Endothelial cell of umbilical vein (primary cell): ENCODE results near the gene ZNF74. TPM values are rescaled to one million over a fixed set of nuclear protein-coding genes. Genes with fewer than 3 reads are reported as not detected.

ENCODE experiments used
- BruUV-seq: library from RNA; stranded (reverse); fragments of 400-500 nt; replicated peaks from 2 replicates; lab custom pipeline; 2021; lab: Mats Ljungman, UMichigan
- CTCF ChIA-PET: fragments of 300-600, 350-600 bp; sonication (Branson Sonifier 250); formaldehyde crosslinking; loops from one replicate; lab custom pipeline; 2021; ENCODE audit warnings: antibody characterized with exemption, inconsistent platforms; lab: Charles Lee
- POLR2A ChIA-PET: fragments of 300-600, 350-600 bp; sonication (Branson Sonifier 250); formaldehyde crosslinking; loops from one replicate; lab custom pipeline; 2021; ENCODE audit warnings: antibody characterized with exemption, inconsistent platforms; lab: Charles Lee
- DNase-seq: peaks from one replicate; pipeline ENCODE4 v3.0.0-alpha.2; 2011; ENCODE audit warnings: low read depth, low spot score
- FAIRE-seq: peaks from 2 replicates; lab custom pipeline; 2011; peaks lifted over from hg19 to GRCh38; lab: Jason Lieb, UNC
- H2AFZ ChIP-seq: 2 replicates; pipeline ENCODE4 v1.6.0; 2012; ENCODE audit warnings: low read depth, low read length, control low read depth, inconsistent platforms
- H3K27ac ChIP-seq: 2 replicates; pipeline ENCODE4 v1.5.1; 2011; ENCODE audit warnings: low read depth, mild to moderate bottlenecking, control low read depth, low read length, moderate library complexity; ENCODE audit not compliant: insufficient read depth
- H3K27me3 ChIP-seq, 2 experiments: 2 replicates each; pipeline versions ENCODE4 v1.6.0 to v1.6.1; 2011; ENCODE audit warnings: low read length in 2 of 2, mixed read lengths in 1 of 2; ENCODE audit not compliant: control insufficient read depth in 2 of 2, insufficient read depth in 2 of 2
- H3K36me3 ChIP-seq, 2 experiments: 2 replicates in 1 of 2; 3 replicates in 1 of 2; pipeline ENCODE4 v1.5.1; 2011; ENCODE audit warnings: low read length in 2 of 2, mild to moderate bottlenecking in 1 of 2, moderate library complexity in 1 of 2; ENCODE audit not compliant: control insufficient read depth in 2 of 2, insufficient read depth in 2 of 2; ENCODE audit errors: extremely low read depth in 1 of 2
- H3K4me1 ChIP-seq: 3 replicates; pipeline ENCODE4 v1.5.1; 2011; ENCODE audit warnings: mild to moderate bottlenecking, low read length; ENCODE audit not compliant: control insufficient read depth, insufficient read depth; ENCODE audit errors: extremely low read depth
- H3K4me2 ChIP-seq: 2 replicates; pipeline ENCODE4 v1.6.1; 2011; ENCODE audit warnings: low read length, control low read depth, mixed read lengths; ENCODE audit not compliant: insufficient read depth
- H3K4me3 ChIP-seq, 3 experiments: fragments of 200-600 bp in 1 of 3; sonication (generic), shearing (Covaris generic) in 1 of 3; replicated peaks in 1 of 3; 2 replicates each; pipeline ENCODE4 v1.5.1; 2011 to 2016; ENCODE audit warnings: control low read depth in 3 of 3, low read length in 3 of 3, mild to moderate bottlenecking in 2 of 3, inconsistent platforms in 1 of 3, low read depth in 1 of 3, moderate library complexity in 1 of 3; ENCODE audit not compliant: insufficient read depth in 1 of 3
- H3K79me2 ChIP-seq: 2 replicates; pipeline ENCODE4 v1.6.0; 2012; ENCODE audit warnings: low read length, inconsistent platforms; ENCODE audit not compliant: control insufficient read depth, insufficient read depth
- H3K9ac ChIP-seq: replicated peaks from 2 replicates; pipeline ENCODE3; 2011; ENCODE audit warnings: low read length, control low read depth; ENCODE audit not compliant: insufficient read depth; ENCODE audit errors: extremely low read depth
- H3K9me1 ChIP-seq: replicated peaks from 3 replicates; pipeline ENCODE4 v1.6.0; 2011; ENCODE audit warnings: mild to moderate bottlenecking, low read length; ENCODE audit not compliant: control insufficient read depth, insufficient read depth; ENCODE audit errors: extremely low read depth
- H3K9me3 ChIP-seq: replicated peaks from 2 replicates; pipeline ENCODE4 v1.5.1; 2012; ENCODE audit warnings: low read length, inconsistent platforms; ENCODE audit not compliant: control insufficient read depth, insufficient read depth
- H4K20me1 ChIP-seq: replicated peaks from 2 replicates; pipeline ENCODE3; 2011; ENCODE audit warnings: mild to moderate bottlenecking, low read length; ENCODE audit not compliant: control insufficient read depth, insufficient read depth; ENCODE audit errors: extremely low read depth
- EZH2 ChIP-seq: IDR thresholded peaks from 2 replicates; pipeline ENCODE4 v1.6.1; 2012; ENCODE audit warnings: borderline replicate concordance, low read depth, mild to moderate bottlenecking, moderate library complexity, low read length, inconsistent platforms; ENCODE audit not compliant: severe bottlenecking
- FOS ChIP-seq: IDR thresholded peaks from 2 replicates; pipeline ENCODE4 v1.6.1; 2011; ENCODE audit warnings: mild to moderate bottlenecking, low read length, moderate library complexity, borderline replicate concordance; ENCODE audit not compliant: insufficient read depth
- GATA2 ChIP-seq: IDR thresholded peaks from 2 replicates; pipeline ENCODE4 v1.7.0; 2011; ENCODE audit warnings: low read depth, mild to moderate bottlenecking, moderate library complexity, mixed read lengths, low read length; ENCODE audit not compliant: insufficient read length, insufficient read depth
- JUN ChIP-seq: IDR thresholded peaks from 2 replicates; pipeline ENCODE4 v1.6.1; 2011; ENCODE audit warnings: borderline replicate concordance, low read depth; ENCODE audit not compliant: insufficient read length, insufficient read depth
- MAX ChIP-seq: IDR thresholded peaks from 2 replicates; pipeline ENCODE4 v1.6.1; 2011; ENCODE audit not compliant: insufficient read depth, insufficient read length
- MYC ChIP-seq: IDR thresholded peaks from one replicate; pipeline ENCODE4 v1.6.1; 2011; ENCODE audit warnings: mild to moderate bottlenecking, low read depth, low read length
- POLR2A ChIP-seq: IDR thresholded peaks from 2 replicates; pipeline ENCODE4 v1.6.1; 2012; ENCODE audit warnings: low read depth, mild to moderate bottlenecking, control low read depth, low read length
- POLR2AphosphoS5 ChIP-seq: IDR thresholded peaks from 2 replicates; pipeline ENCODE4 v1.6.1; 2012; ENCODE audit warnings: low read depth, mild to moderate bottlenecking, control low read depth, low read length, moderate library complexity; ENCODE audit not compliant: insufficient read depth
- dilution Hi-C: fragments of 300-500 bp; cut with MboI; formaldehyde crosslinking; loops from one replicate; pipeline ENCODE4 v1.15.0; 2019; ENCODE audit warnings: low sequenced_read_pairs; ENCODE audit not compliant: extremely low pct_ligation_motif_present
- intact Hi-C: fragments of 100-400 bp; cut with micrococcal nuclease; formaldehyde crosslinking; loops from one replicate; pipeline ENCODE4 v1.10.0; 2022
- polyA plus RNA-seq, 4 experiments: library from polyadenylated mRNA; depleted of rRNA in 3 of 4; stranded (reverse) in 3 of 4; unstranded in 1 of 4; fragments of >200 nt; gene quantifications; 2 replicates each; pipeline versions ENCODE4 v1.2.1 to v1.2.3, GENCODE V29; 2011 to 2012; ENCODE audit warnings: missing spikeins in 1 of 4
- total RNA-seq: library from RNA; stranded (reverse); gene quantifications from 2 replicates; pipeline ENCODE4 v1.2.3, GENCODE V29; 2021
- TF ChIP-seq, protein P1 (sequence below), 2 donors: IDR thresholded peaks; 1 replicate in 1 of 2; 2 replicates in 1 of 2; pipeline ENCODE4 v1.5.1; 2011; ENCODE audit warnings: low read length in 2 of 2, mild to moderate bottlenecking in 2 of 2, moderate library complexity in 2 of 2, control low read depth in 1 of 2, inconsistent platforms in 1 of 2, low read depth in 1 of 2; ENCODE audit not compliant: insufficient read depth in 1 of 2; ENCODE audit errors: extremely low read depth in 1 of 2

The ZNF74 gene
- total and polyA plus RNA-seq, 2 donors (not counting 3 experiments of a cell fraction or from before 2014, with no cell fraction given): 8.6 to 13.4 TPM

DNA sequence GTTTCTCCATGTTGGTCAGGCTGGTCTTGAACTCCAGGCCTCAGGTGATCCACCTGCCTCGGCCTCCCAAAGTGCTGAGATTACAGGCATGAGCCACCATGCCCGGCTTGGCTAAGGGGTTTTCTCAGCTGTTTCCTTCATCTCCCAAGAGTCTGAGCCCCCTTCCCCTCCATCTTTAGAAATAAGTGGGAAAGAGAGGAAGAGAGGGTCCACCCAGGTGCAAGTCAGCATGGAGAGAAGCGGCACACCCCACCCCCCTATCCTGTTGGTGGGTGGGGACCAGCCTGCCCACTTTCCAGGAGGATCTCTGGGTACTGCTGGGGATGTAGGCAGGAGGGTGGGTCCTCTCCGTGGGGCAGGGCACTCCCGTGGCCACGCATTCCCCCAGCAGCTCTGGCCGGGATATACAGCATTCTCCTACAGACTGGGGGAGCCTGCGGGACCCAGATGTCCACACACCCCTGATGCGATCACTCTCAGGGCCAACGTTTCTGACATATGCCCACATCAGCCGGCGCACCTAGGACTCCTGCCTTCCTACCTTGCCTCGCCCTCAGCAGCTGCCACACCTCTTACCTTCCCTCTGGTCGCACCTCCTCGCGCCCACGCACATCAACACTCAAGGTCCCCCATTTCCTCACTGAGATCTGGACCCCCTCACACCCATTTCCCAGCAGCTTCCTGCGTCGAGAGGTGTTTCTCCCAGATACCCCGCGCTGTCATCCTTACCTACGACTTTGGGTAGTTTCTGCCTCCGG is 34.7 kb downstream of the ZNF74 start:
- Histone ChIP-seq H3K9me1 (no peaks in the 10 kb centered on the region), H2AFZ (no peak overlapping the region), H3K36me3 (peaks cover 4 to 18% of the 10 kb centered on the region in 2 experiments), H3K9me3 (no peaks in the 10 kb centered on the region), H3K79me2 (no peaks in the 10 kb centered on the region), H3K9ac (no peak overlapping the region), H3K27me3 (no peaks in the 10 kb centered on the region), H3K27ac (no peak overlapping the region), H3K4me2 (no peak overlapping the region), H4K20me1 (peaks cover 2% of the 10 kb centered on the region), H3K4me1 (peaks cover 4% of the 10 kb centered on the region), H3K4me3 (no peak overlapping the region)
- FAIRE-seq: no peak
- no peak for TF ChIP-seq GATA2
- no peak for TF ChIP-seq MYC
- no peak for TF ChIP-seq EZH2
- no peak for TF ChIP-seq FOS
- TF ChIP-seq POLR2AphosphoS5: no peak
- TF ChIP-seq, protein P1, sequence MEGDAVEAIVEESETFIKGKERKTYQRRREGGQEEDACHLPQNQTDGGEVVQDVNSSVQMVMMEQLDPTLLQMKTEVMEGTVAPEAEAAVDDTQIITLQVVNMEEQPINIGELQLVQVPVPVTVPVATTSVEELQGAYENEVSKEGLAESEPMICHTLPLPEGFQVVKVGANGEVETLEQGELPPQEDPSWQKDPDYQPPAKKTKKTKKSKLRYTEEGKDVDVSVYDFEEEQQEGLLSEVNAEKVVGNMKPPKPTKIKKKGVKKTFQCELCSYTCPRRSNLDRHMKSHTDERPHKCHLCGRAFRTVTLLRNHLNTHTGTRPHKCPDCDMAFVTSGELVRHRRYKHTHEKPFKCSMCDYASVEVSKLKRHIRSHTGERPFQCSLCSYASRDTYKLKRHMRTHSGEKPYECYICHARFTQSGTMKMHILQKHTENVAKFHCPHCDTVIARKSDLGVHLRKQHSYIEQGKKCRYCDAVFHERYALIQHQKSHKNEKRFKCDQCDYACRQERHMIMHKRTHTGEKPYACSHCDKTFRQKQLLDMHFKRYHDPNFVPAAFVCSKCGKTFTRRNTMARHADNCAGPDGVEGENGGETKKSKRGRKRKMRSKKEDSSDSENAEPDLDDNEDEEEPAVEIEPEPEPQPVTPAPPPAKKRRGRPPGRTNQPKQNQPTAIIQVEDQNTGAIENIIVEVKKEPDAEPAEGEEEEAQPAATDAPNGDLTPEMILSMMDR (IDR thresholded peaks at IDR 0.05; ENCODE audit: extremely low read depth in 1 of 2, insufficient read depth in 1 of 2, low read depth in 1 of 2, low read length in 2 of 2): no peak
- no peak for TF ChIP-seq JUN
- TF ChIP-seq MAX: no peak
- TF ChIP-seq POLR2A: no peak
- dilution Hi-C loops: no loop called here
- intact Hi-C loops: no loop called here
- ChIA-PET CTCF (interaction anchor here (0.7 to 2.6 kb wide), 4 partner anchors 10 to 28 kb away, joined by 3 to 23 read pairs (median 3); no protein-coding TSS in a partner anchor), POLR2A (no interaction called here)
- DNase-seq: no peak
- no TSS peak for BruUV-seq
